ENCODE data around the gene ACMSD. TPM values are rescaled to one million over a fixed set of nuclear protein-coding genes. Genes with fewer than 3 reads are reported as not detected.

Gene ACMSD
- total and polyA plus RNA-seq, 2 of the 13 experiments (the other 11 are each of a cell fraction or from before 2014, with no cell fraction given), result not detected

- TF ChIP-seq MTF2 (CRISPR knock-in tag; IDR thresholded peaks at IDR 0.05; ENCODE audit: borderline replicate concordance) (0 out of 2 replicates have a peak, but pooled peaks have one; percentile 13), ZBTB8A (CRISPR knock-in tag; IDR thresholded peaks at IDR 0.05; ENCODE audit: borderline replicate concordance, low read depth) (no peak), ZNF782 (CRISPR knock-in tag; IDR thresholded peaks at IDR 0.05; ENCODE audit: borderline replicate concordance) (no peak), ZNF619 (CRISPR knock-in tag; IDR thresholded peaks at IDR 0.05) (peak; percentile 21; the same call in 1 of the 2 replicates), ZNF512 (CRISPR knock-in tag; IDR thresholded peaks at IDR 0.05) (no peak), SMAD9 (CRISPR knock-in tag; IDR thresholded peaks at IDR 0.05) (no peak), ZGPAT (CRISPR knock-in tag; IDR thresholded peaks at IDR 0.05) (no peak), HNRNPUL1 (IDR thresholded peaks at IDR 0.05; ENCODE audit: low read depth, low read length) (no peak), ZNF768 (CRISPR knock-in tag; IDR thresholded peaks at IDR 0.05) (no peak), PHB2 (IDR thresholded peaks at IDR 0.05; ENCODE audit: partially characterized antibody) (no peak), EZH2 (conservative IDR thresholded peaks at IDR 0.05; ENCODE audit: low read depth, low read length) (no peak), ZNF552 (CRISPR knock-in tag; IDR thresholded peaks at IDR 0.05; ENCODE audit: borderline replicate concordance) (no peak), ZBTB40 (IDR thresholded peaks at IDR 0.05) (no peak), ZBTB40 (CRISPR knock-in tag; IDR thresholded peaks at IDR 0.05) (no peak), ARID2 (CRISPR knock-in tag; IDR thresholded peaks at IDR 0.05; ENCODE audit: borderline replicate concordance) (peak; percentile 71; the same call in 1 of the 2 replicates), SIN3B (IDR thresholded peaks at IDR 0.05; ENCODE audit: low read length) (no peak), ZNF740 (CRISPR knock-in tag; IDR thresholded peaks at IDR 0.05) (no peak), ZNF446 (CRISPR knock-in tag; IDR thresholded peaks at IDR 0.05) (no peak), ZKSCAN1 (IDR thresholded peaks at IDR 0.05; ENCODE audit: low read length) (no peak)
These were observed 79.0 kb downstream of the ACMSD start (continued) for GRCh38 chr2:134917360-134917865.
